ENCODE measurements around the gene NAA35.

The NAA35 gene

DNA sequence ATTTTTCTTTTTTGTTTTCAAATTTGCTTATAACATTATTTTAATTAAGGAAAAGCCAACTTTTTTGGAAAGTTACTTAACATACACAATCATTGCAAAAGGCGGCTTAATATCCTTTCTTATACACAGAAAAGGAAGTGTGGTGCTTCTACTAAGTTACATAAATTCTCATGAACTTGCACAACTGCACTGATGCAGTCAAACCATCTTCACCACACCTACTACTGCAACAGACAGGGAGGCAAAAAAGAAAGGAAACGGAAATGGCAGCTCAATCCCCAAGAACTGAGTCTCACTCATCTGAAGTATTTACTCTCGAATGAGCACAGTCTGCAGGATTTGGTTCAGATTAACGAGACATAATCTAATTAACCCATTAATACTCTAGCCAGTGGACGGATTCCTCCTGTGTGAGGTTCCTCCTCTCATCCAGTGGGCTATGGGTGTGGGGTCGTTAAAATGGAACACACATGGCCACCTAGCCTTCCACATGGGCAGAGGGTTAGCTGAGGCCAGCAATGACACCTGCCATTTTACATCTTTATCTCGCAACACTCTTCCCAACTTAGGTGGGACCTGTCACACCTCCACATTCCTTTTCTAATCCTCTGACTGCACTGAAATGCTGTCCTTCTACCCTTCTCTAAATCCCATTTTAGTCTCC is 128.4 kb downstream of the NAA35 start:
- DNase-seq, result no peak

All from CD4-positive, alpha-beta T cell treated with Interferon alpha-2 for 1 hour (primary cell).